GM19467 (cell line): ENCODE measurements around the gene GNPAT.
A peak's percentile ranks its signal among the peaks of the same experiment; 100 is the strongest.

Source experiments
- ATAC-seq: cut with Tn5 transposase; IDR thresholded peaks from one replicate; pipeline ENCODE4 v1.9.1; 2021; ENCODE audit warnings: mild to moderate bottlenecking, moderate library complexity; ENCODE audit not compliant: unreplicated experiment

The GNPAT gene

GRCh38 chr1:231240883-231241735 lies at the start of gene GNPAT:
Gene GNPAT, plus strand, starts transcription at chr1:231241212. Its CDS starts 167 bp downstream, at chr1:231241379.
- ATAC-seq: peak; percentile 93

DNA sequence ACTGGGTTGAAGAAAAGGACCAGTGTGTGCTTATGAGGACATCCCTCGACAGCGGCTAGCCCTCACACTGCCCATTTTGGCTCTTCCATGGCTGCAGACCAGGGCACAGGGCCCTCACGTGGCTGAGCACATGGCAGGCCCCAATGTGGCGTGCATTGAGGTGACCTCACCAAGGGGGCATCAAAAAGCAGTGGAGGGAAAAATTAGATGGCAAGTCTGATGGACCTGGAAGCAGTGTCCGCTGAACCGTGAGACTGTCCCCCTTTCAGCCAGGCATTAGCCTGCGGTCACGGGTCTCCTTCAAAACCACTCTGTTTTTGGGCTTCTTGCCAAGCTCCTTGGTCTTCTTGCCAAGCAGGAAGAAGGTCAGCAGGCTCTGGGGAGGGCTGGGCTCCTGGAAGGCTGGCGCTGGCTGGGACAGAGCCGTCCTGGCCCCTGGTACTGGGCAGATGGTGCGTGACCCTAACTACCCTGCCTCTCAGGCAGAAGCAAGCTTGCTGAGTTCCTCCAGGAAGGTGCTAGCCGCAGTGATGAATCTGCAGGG lies 48.3 kb upstream of the GNPAT start:
- ATAC-seq: no peak

- no peak for ATAC-seq
Observed at GRCh38 chr1:231193710-231194340, 47.2 kb upstream of the GNPAT start.

GRCh38 chr1:231194476-231194842 lies 46.6 kb upstream of the GNPAT start:
- no peak for ATAC-seq

DNA sequence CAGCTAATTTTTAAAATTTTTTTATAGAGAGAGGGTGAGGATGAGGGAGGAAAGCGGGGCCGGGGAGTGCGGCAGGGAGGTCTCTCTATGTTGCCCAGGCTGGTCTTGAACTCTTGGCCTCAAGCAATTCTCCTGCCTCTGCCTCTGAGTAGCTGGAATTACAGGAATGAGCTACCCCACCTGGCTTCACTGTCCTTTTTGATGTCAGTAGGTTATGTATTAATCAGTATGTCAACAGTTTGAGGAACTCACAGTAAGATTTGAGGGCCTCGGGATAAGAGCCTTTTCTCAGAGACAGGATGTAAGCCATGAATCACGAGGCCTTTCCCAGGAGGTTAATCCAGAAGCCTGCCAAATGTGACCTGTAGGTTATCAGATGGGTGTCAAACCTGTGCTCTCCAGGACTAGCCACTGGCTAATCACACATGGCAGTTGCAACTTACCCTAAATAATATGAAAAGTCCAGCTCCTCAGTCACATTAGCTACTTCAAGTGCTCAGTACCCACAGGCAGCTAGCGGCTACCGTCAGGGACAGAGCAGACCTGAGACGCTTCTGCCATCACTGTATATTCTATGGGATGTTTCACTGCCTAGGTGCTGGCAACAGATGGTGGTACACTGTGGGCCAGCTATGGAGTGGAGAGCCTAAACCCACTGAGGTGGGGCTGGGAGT lies 46.0 kb upstream of the GNPAT start:
- ATAC-seq: no peak

DNA sequence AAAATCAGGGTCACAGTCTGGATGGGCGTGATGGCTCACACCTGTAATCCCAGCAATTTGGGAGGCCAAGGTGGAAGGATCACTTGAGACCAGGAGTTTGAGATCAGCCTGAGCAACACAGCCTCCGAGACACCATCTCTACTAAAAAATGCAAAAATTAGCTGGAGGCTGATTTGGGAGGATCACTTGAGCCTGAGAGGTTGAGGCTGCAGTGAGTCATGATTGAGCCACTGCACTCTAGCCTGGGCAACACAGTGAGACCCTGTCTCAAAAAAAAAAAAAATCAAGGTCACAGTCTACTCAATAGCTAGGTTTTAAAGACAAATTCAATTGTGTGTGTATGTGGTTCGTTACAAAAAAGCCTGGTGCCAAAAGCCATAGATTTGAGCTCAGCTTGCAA lies 44.7 kb upstream of the GNPAT start:
- ATAC-seq: no peak

GRCh38 chr1:231196728-231197127 lies 44.3 kb upstream of the GNPAT start:
- no peak for ATAC-seq

DNA sequence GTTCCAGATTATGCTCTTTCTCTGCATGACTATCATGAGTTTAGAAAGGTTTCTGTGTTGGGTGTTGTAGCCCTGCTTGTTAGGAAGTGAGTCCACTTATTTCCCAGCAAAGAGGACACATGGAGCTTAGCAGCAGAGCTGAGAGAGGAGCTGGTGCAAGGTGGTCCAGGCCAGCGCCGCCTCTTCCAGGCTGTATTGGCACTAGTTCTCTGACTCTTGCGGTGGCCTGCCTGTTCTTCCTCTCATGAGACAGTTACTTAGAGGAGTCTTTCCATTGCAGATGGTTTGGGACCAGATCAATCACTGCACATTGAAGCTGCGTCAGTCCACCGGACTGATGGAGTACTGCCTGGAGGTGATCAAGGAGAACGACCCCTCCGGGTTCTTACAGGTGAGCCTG lies 41.1 kb upstream of the GNPAT start:
- ATAC-seq: no peak

GRCh38 chr1:231200388-231201031 lies 40.5 kb upstream of the GNPAT start:
- ATAC-seq: no peak

DNA sequence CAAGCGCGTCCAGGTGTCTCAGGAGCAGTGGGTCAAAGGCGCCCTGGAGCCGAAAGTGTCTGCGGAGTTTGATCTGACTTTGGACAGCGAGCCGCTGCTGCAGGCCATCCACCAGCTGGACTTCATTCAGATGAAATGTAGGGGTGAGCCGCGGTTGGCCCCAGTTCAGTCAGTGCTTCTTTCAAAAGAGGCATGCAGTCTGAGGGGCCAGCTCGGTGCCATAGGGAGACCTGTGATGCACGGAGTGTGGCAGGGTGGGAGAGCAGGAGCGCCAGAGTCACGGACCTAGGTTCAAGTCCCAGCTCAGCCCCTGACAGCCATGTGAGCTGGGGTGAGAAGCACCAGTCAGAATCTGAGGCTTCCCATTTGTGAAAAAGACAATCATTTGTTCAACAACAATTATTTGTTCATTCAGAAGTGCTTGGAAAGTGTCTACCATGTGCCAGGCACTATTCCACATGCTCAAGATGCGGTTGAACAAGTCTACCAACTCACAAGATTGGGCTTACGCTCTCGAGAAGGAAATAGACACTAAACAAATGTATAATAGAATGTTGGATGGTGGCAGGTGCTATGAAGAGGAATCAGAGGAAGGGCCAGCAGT lies 39.5 kb upstream of the GNPAT start:
- ATAC-seq: no peak

GRCh38 chr1:231201979-231202633 lies 38.9 kb upstream of the GNPAT start:
- no peak for ATAC-seq

DNA sequence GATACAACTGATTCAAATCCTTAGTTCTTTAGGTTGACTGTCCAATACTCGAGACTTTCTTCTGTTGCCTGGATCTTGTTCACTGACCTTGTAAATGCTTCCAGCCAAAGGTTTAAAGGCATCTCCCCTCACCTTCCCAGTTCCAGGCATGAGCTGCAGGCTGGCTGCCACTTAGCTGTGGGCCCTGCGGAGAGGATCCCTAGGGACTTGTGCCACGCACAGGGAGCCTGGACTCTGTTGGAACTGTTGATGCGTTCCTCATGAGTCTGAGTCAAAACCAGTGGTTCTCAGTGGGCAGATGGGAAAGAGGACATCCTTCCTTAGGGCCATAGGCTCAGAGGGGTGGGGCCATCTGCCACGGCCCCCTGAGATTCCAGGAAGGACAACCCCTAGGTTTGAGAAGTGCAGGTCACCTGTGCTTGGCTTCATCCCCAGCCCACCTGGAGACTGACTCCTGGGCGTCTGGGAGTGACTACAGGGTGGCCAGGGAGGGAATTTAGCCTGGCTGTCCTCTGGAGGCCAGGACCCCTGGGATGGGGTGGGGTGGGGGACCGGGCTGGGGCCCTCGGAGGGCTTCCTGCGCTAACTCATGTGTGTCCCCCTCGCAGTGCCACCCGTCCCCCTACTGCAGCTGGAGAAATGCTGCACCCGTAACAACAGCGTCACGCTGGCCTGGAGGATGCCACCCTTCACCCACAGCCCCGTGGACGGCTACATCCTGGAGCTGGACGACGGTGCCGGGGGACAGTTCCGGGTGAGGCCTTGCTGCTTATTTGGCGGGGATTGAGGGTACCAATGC lies 37.6 kb upstream of the GNPAT start:
- no peak for ATAC-seq

- no peak for ATAC-seq
Observed at GRCh38 chr1:231206856-231207255, 34.2 kb upstream of the GNPAT start.

DNA sequence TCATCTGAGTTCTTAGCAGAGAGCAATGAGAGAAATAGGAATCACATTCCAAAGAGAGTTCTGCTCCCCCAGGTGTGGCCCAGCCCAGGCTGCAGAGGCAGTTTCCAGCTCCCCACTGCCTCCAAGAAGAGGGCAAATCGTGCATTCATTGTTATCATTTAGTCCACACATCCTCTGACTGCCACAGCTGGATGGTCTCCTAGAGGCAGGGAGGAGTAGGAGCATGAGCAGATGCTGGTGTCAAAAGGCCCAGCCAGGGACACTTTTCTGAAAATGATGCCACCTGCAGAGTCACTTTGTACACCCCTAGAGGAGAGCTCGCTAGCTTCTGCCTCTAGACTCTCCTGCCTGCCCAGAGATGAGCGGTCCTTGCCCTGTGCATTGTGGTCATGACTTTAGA lies 33.6 kb upstream of the GNPAT start:
- no peak for ATAC-seq

DNA sequence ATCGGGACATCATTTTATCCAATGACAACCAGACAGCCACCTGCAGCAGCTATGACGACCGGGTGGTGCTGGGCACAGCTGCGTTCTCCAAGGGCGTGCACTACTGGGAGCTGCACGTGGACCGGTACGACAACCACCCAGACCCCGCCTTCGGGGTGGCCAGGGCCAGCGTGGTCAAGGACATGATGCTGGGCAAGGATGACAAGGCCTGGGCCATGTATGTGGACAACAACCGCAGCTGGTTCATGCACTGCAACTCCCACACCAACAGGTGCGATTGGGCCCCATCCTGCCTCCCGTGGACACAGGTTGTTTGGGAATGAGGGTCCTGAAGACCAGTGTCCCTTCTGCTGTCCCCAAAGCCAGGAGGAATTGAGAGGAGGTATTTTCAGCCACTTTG lies 32.0 kb upstream of the GNPAT start:
- no peak for ATAC-seq

GRCh38 chr1:231209531-231209930 lies 31.5 kb upstream of the GNPAT start:
- ATAC-seq: no peak

DNA sequence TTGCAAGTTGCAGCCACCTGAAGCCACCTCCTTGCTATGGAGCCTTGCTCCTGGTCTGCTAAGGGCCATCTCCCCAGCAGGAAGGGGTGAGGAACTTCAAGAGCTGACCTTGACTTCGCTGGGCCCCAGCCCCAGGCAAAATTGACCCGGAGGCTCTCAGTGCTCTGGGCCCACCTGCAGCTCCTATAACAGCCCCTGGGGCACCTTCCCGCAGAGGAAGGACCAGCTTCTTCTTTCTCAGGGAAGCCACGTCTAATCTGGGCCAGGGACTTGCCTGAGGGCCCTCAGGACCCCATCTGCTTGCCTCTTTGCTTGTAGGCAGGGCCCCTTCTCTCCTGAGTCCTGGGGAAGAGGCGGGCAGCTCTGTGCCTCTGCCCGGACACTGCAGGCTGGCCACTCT lies 30.9 kb upstream of the GNPAT start:
- no peak for ATAC-seq

- peak; percentile 86 for ATAC-seq
Observed at GRCh38 chr1:231211005-231211857, 29.8 kb upstream of the GNPAT start.
